Measurements from ENCODE around the gene TRMT44. TPM values are rescaled to one million over a fixed set of nuclear protein-coding genes. Genes with fewer than 3 reads are reported as not detected.

The TRMT44 gene
- total and polyA plus RNA-seq, 4 experiments from 2014 or later = 4.3 to 33.0 (median 20.6) TPM

GRCh38 chr4:8522160-8523120 is 81.9 kb downstream of the TRMT44 start:
- H3K4me3 Mint-ChIP-seq = no peak overlapping the region
- intact Hi-C loops (cut with micrococcal nuclease) = no loop called here
- DNase-seq = no peak
- no peaks in the 10 kb centered on the region for H3K4me1 ChIP-seq (ENCODE audit: insufficient read depth, low read length)
- no peaks in the 10 kb centered on the region for H3K9me3 ChIP-seq (ENCODE audit: control insufficient read depth in 1 of 2, low read length in 2 of 2)
- H3K36me3 ChIP-seq (ENCODE audit: insufficient read depth, low read length) = no peaks in the 10 kb centered on the region
- no peaks in the 10 kb centered on the region for H3K4me1 Mint-ChIP-seq
- no peak overlapping the region for H3K4me3 ChIP-seq (ENCODE audit: low read length in 2 of 2)
- H3K27ac ChIP-seq (ENCODE audit: low read depth, low read length) = no peak overlapping the region
- H3K27me3 Mint-ChIP-seq = no peaks in the 10 kb centered on the region
- no peak overlapping the region for H3K27ac Mint-ChIP-seq
- ChIA-PET POLR2A (ENCODE audit: partially characterized antibody) (no interaction called here), CTCF (ENCODE audit: partially characterized antibody) (no interaction called here)
- no peaks in the 10 kb centered on the region for H3K36me3 Mint-ChIP-seq
- peaks cover 0 to 25% (median 8%) of the 10 kb centered on the region in 8 donors for H3K9me3 Mint-ChIP-seq
- no peaks in the 10 kb centered on the region for H3K27me3 ChIP-seq (ENCODE audit: insufficient read depth, low read length)

GRCh38 chr4:8523175-8523574 is 82.6 kb downstream of the TRMT44 start:
- Mint-ChIP-seq H3K9me3 (peaks cover 0 to 25% (median 8%) of the 10 kb centered on the region in 8 donors), H3K4me1 (no peaks in the 10 kb centered on the region), H3K27me3 (no peaks in the 10 kb centered on the region), H3K27ac (no peak overlapping the region), H3K36me3 (no peaks in the 10 kb centered on the region), H3K4me3 (no peak overlapping the region)
- no peaks in the 10 kb centered on the region for H3K36me3 ChIP-seq (ENCODE audit: insufficient read depth, low read length)
- H3K9me3 ChIP-seq (ENCODE audit: control insufficient read depth in 1 of 2, low read length in 2 of 2) = no peaks in the 10 kb centered on the region
- no peak overlapping the region for H3K27ac ChIP-seq (ENCODE audit: low read depth, low read length)
- H3K4me3 ChIP-seq (ENCODE audit: low read length in 2 of 2) = no peak overlapping the region
- intact Hi-C loops (cut with micrococcal nuclease) = no loop called here
- DNase-seq = no peak
- H3K4me1 ChIP-seq (ENCODE audit: insufficient read depth, low read length) = no peaks in the 10 kb centered on the region
- ChIA-PET POLR2A (ENCODE audit: partially characterized antibody) (no interaction called here), CTCF (ENCODE audit: partially characterized antibody) (no interaction called here)
- H3K27me3 ChIP-seq (ENCODE audit: insufficient read depth, low read length) = no peaks in the 10 kb centered on the region

DNA sequence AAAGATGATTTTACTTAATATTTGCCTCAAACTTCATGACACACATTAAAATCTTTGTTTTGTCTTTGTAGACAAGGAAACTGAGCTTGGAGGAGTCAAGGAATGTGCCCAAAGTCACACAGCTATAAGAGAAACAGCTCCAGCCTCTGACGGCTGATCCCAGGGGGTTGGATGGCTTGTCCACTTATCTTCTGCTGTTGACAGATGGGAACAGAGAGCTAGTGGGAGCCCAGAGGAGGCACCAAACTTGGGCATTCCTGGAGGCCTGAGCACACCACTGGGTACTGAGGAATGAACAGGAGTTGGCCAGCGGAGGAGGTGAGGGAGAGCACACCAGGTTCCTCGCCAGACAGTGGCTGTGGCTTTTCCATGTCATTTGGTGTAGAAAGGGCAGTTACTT is 83.2 kb downstream of the TRMT44 start:
- no peaks in the 10 kb centered on the region for H3K4me1 Mint-ChIP-seq
- ChIA-PET CTCF (ENCODE audit: partially characterized antibody) (no interaction called here), POLR2A (ENCODE audit: partially characterized antibody) (no interaction called here)
- no peaks in the 10 kb centered on the region for H3K27me3 ChIP-seq (ENCODE audit: insufficient read depth, low read length)
- peaks cover 0 to 25% (median 8%) of the 10 kb centered on the region in 8 donors for H3K9me3 Mint-ChIP-seq
- H3K4me3 ChIP-seq (ENCODE audit: low read length in 2 of 2) = no peak overlapping the region
- H3K4me3 Mint-ChIP-seq = no peak overlapping the region
- H3K9me3 ChIP-seq (ENCODE audit: control insufficient read depth in 1 of 2, low read length in 2 of 2) = no peaks in the 10 kb centered on the region
- no peak overlapping the region for H3K27ac Mint-ChIP-seq
- H3K27ac ChIP-seq (ENCODE audit: low read depth, low read length) = no peak overlapping the region
- no peaks in the 10 kb centered on the region for H3K36me3 Mint-ChIP-seq
- intact Hi-C loops (cut with micrococcal nuclease) = no loop called here
- no peak for DNase-seq
- no peaks in the 10 kb centered on the region for H3K27me3 Mint-ChIP-seq
- no peaks in the 10 kb centered on the region for H3K4me1 ChIP-seq (ENCODE audit: insufficient read depth, low read length)
- H3K36me3 ChIP-seq (ENCODE audit: insufficient read depth, low read length) = no peaks in the 10 kb centered on the region

GRCh38 chr4:8524595-8525382 is 84.2 kb downstream of the TRMT44 start:
- Mint-ChIP-seq H3K27me3 (no peaks in the 10 kb centered on the region), H3K36me3 (no peaks in the 10 kb centered on the region), H3K4me1 (no peaks in the 10 kb centered on the region), H3K27ac (no peak overlapping the region), H3K9me3 (peaks cover 0 to 24% (median 8%) of the 10 kb centered on the region in 8 donors), H3K4me3 (no peak overlapping the region)
- Histone ChIP-seq H3K4me1 (ENCODE audit: insufficient read depth, low read length) (no peaks in the 10 kb centered on the region), H3K27me3 (ENCODE audit: insufficient read depth, low read length) (no peaks in the 10 kb centered on the region), H3K27ac (ENCODE audit: low read depth, low read length) (no peak overlapping the region), H3K4me3 (ENCODE audit: low read length in 2 of 2) (no peak overlapping the region), H3K9me3 (ENCODE audit: control insufficient read depth in 1 of 2, low read length in 2 of 2) (no peaks in the 10 kb centered on the region), H3K36me3 (ENCODE audit: insufficient read depth, low read length) (no peaks in the 10 kb centered on the region)
- POLR2A ChIA-PET (ENCODE audit: partially characterized antibody) = no interaction called here
- CTCF ChIA-PET (ENCODE audit: partially characterized antibody) = no interaction called here
- intact Hi-C loops (cut with micrococcal nuclease) = no loop called here
- no peak for DNase-seq

- Mint-ChIP-seq H3K27ac (no peak overlapping the region), H3K27me3 (no peaks in the 10 kb centered on the region), H3K9me3 (peaks cover 0 to 19% (median 4%) of the 10 kb centered on the region in 8 donors), H3K4me1 (no peaks in the 10 kb centered on the region), H3K36me3 (no peaks in the 10 kb centered on the region), H3K4me3 (no peak overlapping the region)
- Histone ChIP-seq H3K4me1 (ENCODE audit: insufficient read depth, low read length) (no peaks in the 10 kb centered on the region), H3K27ac (ENCODE audit: low read depth, low read length) (no peak overlapping the region), H3K9me3 (ENCODE audit: control insufficient read depth in 1 of 2, low read length in 2 of 2) (no peaks in the 10 kb centered on the region), H3K27me3 (ENCODE audit: insufficient read depth, low read length) (no peaks in the 10 kb centered on the region), H3K36me3 (ENCODE audit: insufficient read depth, low read length) (no peaks in the 10 kb centered on the region), H3K4me3 (ENCODE audit: low read length in 2 of 2) (no peak overlapping the region)
- no peak for DNase-seq
- ChIA-PET POLR2A (ENCODE audit: partially characterized antibody) (no interaction called here), CTCF (ENCODE audit: partially characterized antibody) (no interaction called here)
- intact Hi-C loops (cut with micrococcal nuclease) = no loop called here
These were observed 85.0 kb downstream of the TRMT44 start for GRCh38 chr4:8525383-8526120.

Other genes with a start within 250 kb of the TRMT44 start
- 10 to 100 TPM; 37.1 to 41.3 TPM for gene SH3TC1, start 241.5 kb upstream of the TRMT44 start, total RNA-seq
- gene SH3TC1, start 241.5 kb upstream of the TRMT44 start, polyA plus RNA-seq = 10 to 100 TPM in 1 of 2 donors, 1 to 10 TPM in 1; 7.9 to 14.3 TPM
- not detected for gene HTRA3, start 171.0 kb upstream of the TRMT44 start, total RNA-seq
- gene HTRA3, start 171.0 kb upstream of the TRMT44 start, polyA plus RNA-seq = not detected
- gene ACOX3, start 54 bp upstream of the TRMT44 start, total RNA-seq = 10 to 100 TPM; 16.3 to 17.3 TPM
- 10 to 100 TPM; 13.3 to 16.5 TPM for gene ACOX3, start 54 bp upstream of the TRMT44 start, polyA plus RNA-seq
- gene GPR78, start 139.6 kb downstream of the TRMT44 start, total RNA-seq = not detected
- gene GPR78, start 139.6 kb downstream of the TRMT44 start, polyA plus RNA-seq = not detected
- not detected for gene CPZ, start 152.0 kb downstream of the TRMT44 start, total RNA-seq
- not detected for gene CPZ, start 152.0 kb downstream of the TRMT44 start, polyA plus RNA-seq

Measured in CD4-positive, alpha-beta memory T cell (primary cell).